Measurements from ENCODE around the gene PLAAT4.

The PLAAT4 gene

DNA sequence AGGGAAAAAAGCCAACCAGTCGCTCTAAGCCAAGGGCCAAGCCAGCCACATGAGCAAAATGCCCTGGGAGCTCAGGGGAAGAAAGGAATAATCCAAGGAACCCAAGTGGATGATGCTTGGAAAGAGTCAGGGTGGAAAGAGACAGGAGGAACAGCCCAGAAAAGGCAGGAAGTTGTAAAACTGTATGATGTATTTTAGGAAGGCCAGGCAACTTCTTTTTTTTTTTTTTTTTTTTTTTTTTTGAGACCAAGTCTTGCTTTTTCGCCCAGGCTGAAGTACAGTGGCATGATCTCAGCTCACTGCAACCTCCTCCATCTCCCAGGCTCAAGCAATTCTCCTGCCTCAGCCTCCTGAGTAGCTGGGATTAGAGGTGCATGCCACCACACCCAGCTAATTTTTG lies 29.1 kb upstream of the PLAAT4 start:
- ChIA-PET POLR2A (no interaction called here), CTCF (interaction anchor here (2.3 kb wide), 1 partner anchor 28 kb away, joined by 9 read pairs; no protein-coding TSS in a partner anchor)
- TF ChIP-seq CTCF (IDR thresholded peaks at IDR 0.05; ENCODE audit: insufficient read depth, low read length, missing control alignments): no peak
- H3K4me3 ChIP-seq (ENCODE audit: low read depth, low read length): no peak overlapping the region
- no peak for DNase-seq (ENCODE audit: low read depth, low spot score)

DNA sequence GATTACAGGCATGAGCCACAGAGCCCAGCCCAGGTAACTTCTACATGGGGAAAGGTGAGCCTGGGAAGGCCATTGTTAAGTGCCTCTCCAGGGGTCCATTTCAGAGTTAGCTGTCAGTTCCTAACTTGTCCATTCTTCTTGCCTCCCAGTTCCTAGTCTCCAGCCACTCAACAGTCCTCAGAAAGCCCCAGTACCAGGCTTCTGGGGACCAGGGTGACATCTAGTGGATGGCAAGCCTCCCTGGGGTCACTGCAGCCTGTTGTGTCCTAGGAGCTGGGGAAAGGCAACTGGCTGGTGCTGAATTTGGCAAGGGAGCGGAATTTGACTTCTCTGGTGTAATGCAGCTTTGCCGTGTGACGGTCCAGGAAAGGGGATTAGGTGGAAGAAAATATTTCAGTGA lies 28.6 kb upstream of the PLAAT4 start:
- ChIA-PET CTCF (interaction anchor here (2.3 kb wide), 1 partner anchor 28 kb away, joined by 9 read pairs; no protein-coding TSS in a partner anchor), POLR2A (no interaction called here)
- no peak overlapping the region for H3K4me3 ChIP-seq (ENCODE audit: low read depth, low read length)
- no peak for TF ChIP-seq CTCF (IDR thresholded peaks at IDR 0.05; ENCODE audit: insufficient read depth, low read length, missing control alignments)
- no peak for DNase-seq (ENCODE audit: low read depth, low spot score)

DNA sequence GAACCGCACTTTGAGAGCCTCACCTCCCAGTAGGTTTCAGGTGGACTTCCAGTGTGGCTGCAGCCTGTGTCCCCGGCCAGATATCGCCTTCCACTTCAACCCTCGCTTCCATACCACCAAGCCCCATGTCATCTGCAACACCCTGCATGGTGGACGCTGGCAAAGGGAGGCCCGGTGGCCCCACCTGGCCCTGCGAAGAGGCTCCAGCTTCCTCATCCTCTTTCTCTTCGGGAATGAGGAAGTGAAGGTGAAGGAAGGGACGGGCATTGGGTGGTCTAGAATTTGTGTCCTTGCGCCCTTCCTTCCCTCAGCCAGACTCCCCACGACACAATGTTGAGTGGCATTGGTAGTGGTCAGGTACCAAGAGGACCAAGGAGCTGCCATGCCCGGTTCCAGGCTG lies 27.9 kb upstream of the PLAAT4 start:
- no peak for TF ChIP-seq CTCF (IDR thresholded peaks at IDR 0.05; ENCODE audit: insufficient read depth, low read length, missing control alignments)
- ChIA-PET POLR2A (no interaction called here), CTCF (interaction anchor here (1.3 to 2.3 kb wide), 2 partner anchors 29 to 30 kb away, joined by 6 to 9 read pairs; no protein-coding TSS in a partner anchor)
- H3K4me3 ChIP-seq (ENCODE audit: low read depth, low read length): no peak overlapping the region
- no peak for DNase-seq (ENCODE audit: low read depth, low spot score)

DNA sequence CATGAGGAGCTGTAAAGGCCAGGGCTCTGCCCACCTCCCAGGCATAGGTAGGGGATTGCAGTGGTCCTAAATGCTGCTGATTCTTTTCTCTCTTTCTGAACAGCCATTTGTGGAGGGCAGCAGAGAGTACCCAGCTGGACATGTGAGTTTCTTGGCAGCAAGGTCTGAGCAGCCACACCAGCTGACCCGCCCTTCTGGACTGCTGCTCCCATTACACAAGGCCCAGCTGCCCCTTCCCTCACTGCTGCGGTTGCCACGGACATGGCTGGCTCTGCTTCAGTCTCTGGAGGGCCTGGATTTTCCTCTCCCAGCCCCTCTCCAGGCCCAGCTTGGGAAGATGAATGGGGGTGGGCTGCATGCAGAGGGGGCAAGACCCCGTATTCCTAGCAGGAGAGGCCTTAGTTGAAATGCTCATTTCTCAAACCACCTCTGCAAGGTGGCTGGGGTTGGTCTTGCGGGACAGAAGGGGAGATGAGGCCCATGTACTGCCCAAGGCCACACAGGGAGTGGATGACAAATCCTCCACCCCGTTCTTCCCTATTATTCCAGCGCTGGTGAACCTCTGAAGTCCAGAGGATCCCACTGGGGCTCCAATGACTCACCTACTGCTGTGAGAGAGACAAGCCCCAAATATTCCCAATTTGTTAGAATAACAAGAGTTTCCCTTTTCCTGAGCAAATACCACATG lies 26.1 kb upstream of the PLAAT4 start:
- no peak for TF ChIP-seq CTCF (IDR thresholded peaks at IDR 0.05; ENCODE audit: insufficient read depth, low read length, missing control alignments)
- no peak for DNase-seq (ENCODE audit: low read depth, low spot score)
- CTCF ChIA-PET: interaction anchor here (1.3 to 1.7 kb wide), 3 partner anchors 10 to 31 kb away, joined by 3 to 6 read pairs (median 6); no protein-coding TSS in a partner anchor
- POLR2A ChIA-PET: no interaction called here
- no peak overlapping the region for H3K4me3 ChIP-seq (ENCODE audit: low read depth, low read length)

- DNase-seq (ENCODE audit: low read depth, low spot score): no peak
- CTCF ChIA-PET: interaction anchor here (1.3 to 1.7 kb wide), 2 partner anchors 9 to 32 kb away, joined by 3 to 6 read pairs; no protein-coding TSS in a partner anchor
- no peak for TF ChIP-seq CTCF (IDR thresholded peaks at IDR 0.05; ENCODE audit: insufficient read depth, low read length, missing control alignments)
- POLR2A ChIA-PET: no interaction called here
- no peak overlapping the region for H3K4me3 ChIP-seq (ENCODE audit: low read depth, low read length)
These were observed 25.4 kb upstream of the PLAAT4 start for GRCh38 chr11:63511048-63511748.

- ChIA-PET POLR2A (no interaction called here), CTCF (no interaction called here)
- no peak for DNase-seq (ENCODE audit: low read depth, low spot score)
- no peak for TF ChIP-seq CTCF (IDR thresholded peaks at IDR 0.05; ENCODE audit: insufficient read depth, low read length, missing control alignments)
- H3K4me3 ChIP-seq (ENCODE audit: low read depth, low read length): no peak overlapping the region
These were observed 23.8 kb upstream of the PLAAT4 start for GRCh38 chr11:63512816-63513215.

Measured in AG04449 (cell line).